ENCODE data around the gene CTSC.

The CTSC gene

DNA sequence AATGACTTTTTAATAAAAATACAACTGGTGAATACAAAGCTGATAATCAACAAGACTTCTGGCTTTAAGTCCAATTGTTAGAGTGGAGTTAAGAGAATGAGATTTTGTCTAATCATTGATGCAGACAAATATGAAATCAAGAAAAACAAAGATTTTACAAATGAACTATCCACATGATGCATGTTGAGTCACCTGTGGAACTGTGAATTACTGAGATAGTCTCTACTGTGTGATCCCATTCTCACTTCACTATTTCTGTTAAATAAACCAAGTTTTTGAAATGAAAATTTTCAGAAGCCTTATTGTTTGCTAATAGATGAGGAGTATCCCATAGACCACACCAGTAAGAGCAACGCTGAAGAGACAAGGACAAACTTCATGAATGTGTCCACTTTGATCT lies 8.4 kb upstream of the CTSC start:
- no peaks in the 10 kb centered on the region for H3K4me1 ChIP-seq (ENCODE audit: control insufficient read depth, insufficient read depth, low read length)
- no peak overlapping the region for H3K9ac ChIP-seq (ENCODE audit: low read length)
- H3K36me3 ChIP-seq (ENCODE audit: control insufficient read depth, insufficient read depth, low read length): no peaks in the 10 kb centered on the region
- H3K9me3 ChIP-seq (ENCODE audit: control insufficient read depth, low read length): no peaks in the 10 kb centered on the region
- no peaks in the 10 kb centered on the region for H3K27me3 ChIP-seq (ENCODE audit: control insufficient read depth, insufficient read depth, low read length)
- H3K4me3 ChIP-seq (ENCODE audit: low read length): no peak overlapping the region

DNA sequence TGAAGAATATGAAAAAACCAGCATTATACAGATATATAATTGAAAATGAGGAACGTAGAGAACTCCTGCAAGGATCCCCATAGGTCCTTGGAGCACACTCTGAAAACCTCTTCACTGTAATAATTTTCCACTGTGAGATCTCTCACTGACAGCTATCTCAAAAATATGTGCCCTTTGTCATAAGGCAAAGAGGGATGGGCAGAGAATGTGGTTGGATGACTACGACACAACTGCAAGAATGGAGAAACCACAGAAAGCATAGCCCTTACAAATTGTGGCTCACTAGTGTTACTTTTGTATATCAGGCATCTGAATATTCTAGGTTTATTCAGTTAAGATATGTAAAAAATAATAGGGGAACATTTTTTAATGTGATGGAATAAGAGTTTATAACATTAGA lies 7.9 kb upstream of the CTSC start:
- no peaks in the 10 kb centered on the region for H3K4me1 ChIP-seq (ENCODE audit: control insufficient read depth, insufficient read depth, low read length)
- H3K27me3 ChIP-seq (ENCODE audit: control insufficient read depth, insufficient read depth, low read length): no peaks in the 10 kb centered on the region

DNA sequence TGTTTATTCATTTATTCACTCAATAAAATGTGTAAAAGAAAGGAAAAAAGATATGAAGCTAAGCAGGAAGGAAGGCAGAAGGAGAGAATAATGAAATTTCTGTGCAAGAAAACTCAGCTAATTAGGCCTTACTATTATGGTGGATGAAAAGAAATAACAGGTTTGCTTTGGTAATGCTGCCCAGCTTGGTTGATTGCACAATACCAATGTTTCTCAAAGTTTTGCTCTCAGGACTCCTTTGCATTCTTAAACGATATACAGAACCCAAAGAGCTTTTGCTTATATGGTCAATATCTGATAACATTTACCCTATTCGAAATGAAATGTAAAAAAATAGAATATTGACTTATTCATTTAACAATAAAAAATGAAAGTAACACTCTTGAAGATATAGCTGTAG lies 7.3 kb upstream of the CTSC start:
- no peak overlapping the region for H3K4me3 ChIP-seq (ENCODE audit: low read length)
- no peaks in the 10 kb centered on the region for H3K9me3 ChIP-seq (ENCODE audit: control insufficient read depth, low read length)
- no peaks in the 10 kb centered on the region for H3K36me3 ChIP-seq (ENCODE audit: control insufficient read depth, insufficient read depth, low read length)
- H3K4me1 ChIP-seq (ENCODE audit: control insufficient read depth, insufficient read depth, low read length): no peaks in the 10 kb centered on the region
- no peak overlapping the region for H3K9ac ChIP-seq (ENCODE audit: low read length)
- no peaks in the 10 kb centered on the region for H3K27me3 ChIP-seq (ENCODE audit: control insufficient read depth, insufficient read depth, low read length)

More for the DNA sequence above, 7.9 kb upstream of the CTSC start:
- Histone ChIP-seq H3K9me3 (ENCODE audit: control insufficient read depth, low read length) (no peaks in the 10 kb centered on the region), H3K9ac (ENCODE audit: low read length) (no peak overlapping the region), H3K4me3 (ENCODE audit: low read length) (no peak overlapping the region), H3K36me3 (ENCODE audit: control insufficient read depth, insufficient read depth, low read length) (no peaks in the 10 kb centered on the region)

DNA sequence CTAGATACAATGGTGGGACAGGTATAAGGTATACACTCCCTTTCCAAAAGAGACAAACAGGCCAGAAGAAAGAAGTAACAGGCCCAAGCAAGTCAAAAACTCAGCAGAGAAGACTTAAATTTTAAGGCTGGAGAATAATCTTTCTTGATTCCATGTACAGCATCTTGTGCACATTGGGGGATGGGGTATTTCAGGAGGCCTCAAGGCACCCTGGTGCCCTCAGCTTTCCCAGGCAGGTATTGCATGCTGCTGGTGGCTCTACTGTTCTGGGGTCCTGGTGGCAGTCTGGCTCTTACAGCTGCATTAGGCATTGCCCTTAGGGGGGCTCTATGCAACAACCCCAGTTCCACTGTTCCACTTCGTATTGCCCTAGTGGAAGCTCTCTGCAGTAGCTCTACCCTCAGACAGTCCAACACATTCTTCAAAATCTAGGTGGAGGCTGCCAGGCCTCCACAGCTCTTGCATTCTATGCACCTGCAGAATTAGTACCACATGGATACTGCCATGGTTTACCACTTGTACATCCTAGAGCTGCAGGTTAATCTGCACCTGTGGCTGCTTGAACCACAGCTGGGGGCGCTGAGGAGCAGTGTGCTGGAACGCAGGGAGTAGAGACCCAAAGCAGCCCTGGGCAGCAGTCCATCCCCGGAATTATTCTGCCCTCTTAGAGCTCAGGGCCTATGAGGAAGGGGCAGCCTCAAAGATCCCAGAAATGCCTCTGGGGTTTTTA lies 4.2 kb upstream of the CTSC start:
- Histone ChIP-seq H3K4me1 (ENCODE audit: control insufficient read depth, insufficient read depth, low read length) (peaks cover 11% of the 10 kb centered on the region), H3K9ac (ENCODE audit: low read length) (no peak overlapping the region), H3K4me3 (ENCODE audit: low read length) (no peak overlapping the region), H3K36me3 (ENCODE audit: control insufficient read depth, insufficient read depth, low read length) (no peaks in the 10 kb centered on the region), H3K27me3 (ENCODE audit: control insufficient read depth, insufficient read depth, low read length) (no peaks in the 10 kb centered on the region), H3K9me3 (ENCODE audit: control insufficient read depth, low read length) (no peaks in the 10 kb centered on the region)

DNA sequence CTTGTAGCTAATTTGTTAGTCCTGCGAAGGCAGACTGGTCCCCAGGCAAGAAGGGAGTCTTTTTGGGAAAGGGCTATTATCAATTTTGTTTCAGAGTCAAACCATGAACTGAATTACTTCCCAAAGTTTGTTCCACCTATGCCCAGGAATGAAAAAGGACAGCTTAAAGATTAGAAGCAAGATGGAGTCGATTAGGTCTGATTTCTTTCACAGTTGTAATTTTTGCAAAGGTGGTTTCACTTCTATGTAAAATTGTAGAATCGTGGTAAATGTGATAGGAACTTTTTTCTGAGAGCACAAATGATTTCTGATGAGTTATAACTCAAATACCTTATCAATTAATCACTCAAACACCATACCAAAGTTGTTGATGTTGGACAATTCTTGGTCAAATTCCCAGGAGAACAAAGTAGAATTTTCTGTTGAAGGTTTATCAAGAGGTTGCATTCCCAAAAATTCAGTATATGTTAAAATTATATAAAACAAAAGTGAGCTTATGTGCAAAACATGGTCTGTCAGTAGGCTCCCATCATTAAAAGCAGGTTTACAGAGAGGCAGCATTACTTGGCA lies 2.9 kb upstream of the CTSC start:
- Histone ChIP-seq H3K27me3 (ENCODE audit: control insufficient read depth, insufficient read depth, low read length) (no peaks in the 10 kb centered on the region), H3K4me3 (ENCODE audit: low read length) (no peak overlapping the region), H3K9ac (ENCODE audit: low read length) (no peak overlapping the region), H3K36me3 (ENCODE audit: control insufficient read depth, insufficient read depth, low read length) (no peaks in the 10 kb centered on the region), H3K9me3 (ENCODE audit: control insufficient read depth, low read length) (no peaks in the 10 kb centered on the region), H3K4me1 (ENCODE audit: control insufficient read depth, insufficient read depth, low read length) (peaks cover 11% of the 10 kb centered on the region)

DNA sequence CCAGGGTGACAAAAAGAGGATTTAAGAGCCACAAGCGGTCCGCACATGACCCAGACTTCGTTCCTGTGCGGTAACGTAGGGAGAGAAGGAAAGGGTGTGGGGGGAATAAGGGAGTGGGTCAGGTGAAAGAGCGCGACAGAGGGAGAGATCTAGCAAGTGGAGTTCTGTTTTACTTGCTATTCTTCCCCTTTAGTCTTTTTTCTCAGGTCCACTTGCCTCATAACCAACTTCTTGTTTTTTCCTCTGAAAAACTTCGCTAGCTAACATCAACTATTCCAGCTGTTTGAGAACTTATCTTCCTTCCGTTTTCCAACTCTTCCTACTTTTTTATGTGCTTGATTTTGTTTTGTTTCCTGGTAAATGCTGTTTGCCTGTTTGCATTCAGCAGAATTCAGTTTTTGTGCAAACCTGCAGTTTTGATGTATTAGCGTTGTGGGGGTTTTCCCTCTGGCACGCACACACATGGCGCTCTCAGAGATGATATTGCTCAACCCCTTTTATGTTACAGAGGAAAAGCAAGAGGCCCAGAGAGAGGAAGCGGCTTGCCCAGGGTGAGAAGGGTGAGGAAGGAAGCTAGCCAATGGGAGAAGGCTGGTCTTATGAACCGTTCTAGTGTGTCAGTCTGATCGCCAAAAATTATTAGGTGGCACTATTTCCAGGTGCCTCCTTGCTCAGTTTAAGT lies 592 bp upstream of the CTSC start:
- Histone ChIP-seq H3K9ac (ENCODE audit: low read length) (peak overlapping the region; percentile 63), H3K4me3 (ENCODE audit: low read length) (peak overlapping the region; percentile 79), H3K27me3 (ENCODE audit: control insufficient read depth, insufficient read depth, low read length) (no peaks in the 10 kb centered on the region), H3K4me1 (ENCODE audit: control insufficient read depth, insufficient read depth, low read length) (peaks cover 11% of the 10 kb centered on the region), H3K36me3 (ENCODE audit: control insufficient read depth, insufficient read depth, low read length) (no peaks in the 10 kb centered on the region), H3K9me3 (ENCODE audit: control insufficient read depth, low read length) (no peaks in the 10 kb centered on the region)

DNA sequence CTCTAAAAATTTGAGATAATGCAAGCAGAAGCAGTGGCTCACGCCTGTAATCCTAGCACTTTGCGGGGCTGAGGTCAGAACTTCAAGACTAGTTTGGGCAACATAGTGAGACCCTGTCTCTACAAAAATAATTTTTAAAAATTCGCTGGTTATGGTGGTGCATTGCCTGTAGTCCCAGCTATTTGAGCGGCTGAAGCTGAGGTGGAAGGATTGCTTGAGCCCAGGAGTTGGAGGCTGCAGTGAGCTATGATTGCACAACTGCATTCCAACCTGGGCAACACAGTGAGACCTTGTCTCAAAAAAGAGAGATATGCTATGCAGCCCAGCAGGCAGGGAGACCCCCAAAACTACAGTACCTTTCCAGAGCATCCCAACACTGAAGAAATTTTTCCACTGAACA lies 2.3 kb downstream of the CTSC start:
- no peak overlapping the region for H3K4me3 ChIP-seq (ENCODE audit: low read length)
- H3K9me3 ChIP-seq (ENCODE audit: control insufficient read depth, low read length): no peaks in the 10 kb centered on the region
- no peak overlapping the region for H3K9ac ChIP-seq (ENCODE audit: low read length)
- H3K27me3 ChIP-seq (ENCODE audit: control insufficient read depth, insufficient read depth, low read length): no peaks in the 10 kb centered on the region
- no peaks in the 10 kb centered on the region for H3K36me3 ChIP-seq (ENCODE audit: control insufficient read depth, insufficient read depth, low read length)
- peaks cover 11% of the 10 kb centered on the region for H3K4me1 ChIP-seq (ENCODE audit: control insufficient read depth, insufficient read depth, low read length)

DNA sequence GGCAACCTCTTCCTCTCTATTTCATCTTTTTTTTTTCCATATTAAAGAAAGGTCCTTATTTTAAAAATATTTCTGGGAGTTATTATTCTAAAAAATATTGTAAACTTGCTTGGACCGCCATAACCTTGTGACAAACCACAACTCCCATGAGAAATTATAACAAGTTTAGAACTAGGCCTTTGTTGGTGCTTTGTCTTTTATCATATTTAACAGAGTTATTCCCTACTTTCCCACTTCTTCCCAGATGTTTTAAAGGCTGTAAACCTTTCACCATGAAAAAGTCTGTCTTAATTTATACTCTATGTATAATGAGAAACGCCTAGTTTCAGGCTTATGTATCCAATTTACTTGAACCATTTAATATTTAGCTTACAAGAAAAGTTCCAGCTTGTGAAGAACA lies 3.7 kb downstream of the CTSC start:
- H3K4me1 ChIP-seq (ENCODE audit: control insufficient read depth, insufficient read depth, low read length): peaks cover 9% of the 10 kb centered on the region
- no peak overlapping the region for H3K4me3 ChIP-seq (ENCODE audit: low read length)
- H3K9ac ChIP-seq (ENCODE audit: low read length): no peak overlapping the region
- no peaks in the 10 kb centered on the region for H3K27me3 ChIP-seq (ENCODE audit: control insufficient read depth, insufficient read depth, low read length)
- no peaks in the 10 kb centered on the region for H3K36me3 ChIP-seq (ENCODE audit: control insufficient read depth, insufficient read depth, low read length)
- H3K9me3 ChIP-seq (ENCODE audit: control insufficient read depth, low read length): no peaks in the 10 kb centered on the region

DNA sequence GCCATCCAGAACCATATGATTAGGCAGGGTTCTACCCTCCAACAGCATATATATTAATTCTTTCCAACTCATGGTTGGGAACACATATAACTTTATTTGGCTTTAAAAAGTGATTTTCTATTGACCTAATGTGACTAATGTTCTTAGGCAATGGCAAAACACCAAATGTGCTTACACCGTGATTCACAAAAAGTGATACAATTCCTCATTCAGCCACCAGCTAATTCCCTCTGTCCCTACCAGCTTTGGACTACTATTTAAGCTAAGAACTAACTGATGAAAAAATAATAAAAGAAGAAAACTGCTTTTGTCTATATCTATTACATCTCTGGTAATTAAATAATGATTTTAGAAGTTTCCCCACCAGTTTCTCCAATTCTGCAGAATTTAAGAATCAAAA lies 4.7 kb downstream of the CTSC start:
- H3K4me3 ChIP-seq (ENCODE audit: low read length): no peak overlapping the region
- no peaks in the 10 kb centered on the region for H3K9me3 ChIP-seq (ENCODE audit: control insufficient read depth, low read length)
- no peaks in the 10 kb centered on the region for H3K4me1 ChIP-seq (ENCODE audit: control insufficient read depth, insufficient read depth, low read length)
- no peak overlapping the region for H3K9ac ChIP-seq (ENCODE audit: low read length)
- no peaks in the 10 kb centered on the region for H3K36me3 ChIP-seq (ENCODE audit: control insufficient read depth, insufficient read depth, low read length)
- no peaks in the 10 kb centered on the region for H3K27me3 ChIP-seq (ENCODE audit: control insufficient read depth, insufficient read depth, low read length)

DNA sequence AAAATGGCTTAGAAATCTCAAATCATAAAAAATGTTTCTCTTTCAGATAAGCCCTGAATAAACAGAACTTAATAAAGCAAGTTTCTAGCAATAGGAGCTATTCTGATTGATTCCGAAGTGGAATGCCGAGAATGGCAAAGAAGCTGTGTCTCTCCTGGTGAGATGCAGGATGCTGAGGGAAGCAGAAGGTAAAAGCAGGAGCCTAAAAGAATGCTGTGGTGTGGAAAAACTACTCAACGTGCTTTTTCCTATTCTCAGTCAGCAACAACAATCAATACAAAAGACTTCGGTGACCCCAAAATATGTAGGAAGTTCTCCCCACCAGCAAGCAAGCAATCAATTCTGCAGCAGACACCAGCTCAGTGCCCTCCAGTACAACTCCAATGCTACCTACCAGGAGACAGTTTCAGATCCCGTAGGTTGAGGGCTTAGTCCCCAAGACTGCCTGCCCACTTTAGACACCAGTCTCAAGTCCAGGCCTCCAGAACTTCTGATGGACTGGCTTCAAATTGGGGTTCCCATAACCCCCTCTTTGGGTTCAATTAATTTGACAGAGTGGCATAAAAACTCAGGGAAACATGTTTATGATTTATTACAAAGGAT lies 6.6 kb downstream of the CTSC start:
- Histone ChIP-seq H3K9me3 (ENCODE audit: control insufficient read depth, low read length) (no peaks in the 10 kb centered on the region), H3K36me3 (ENCODE audit: control insufficient read depth, insufficient read depth, low read length) (no peaks in the 10 kb centered on the region), H3K4me1 (ENCODE audit: control insufficient read depth, insufficient read depth, low read length) (no peaks in the 10 kb centered on the region), H3K9ac (ENCODE audit: low read length) (no peak overlapping the region), H3K27me3 (ENCODE audit: control insufficient read depth, insufficient read depth, low read length) (no peaks in the 10 kb centered on the region), H3K4me3 (ENCODE audit: low read length) (no peak overlapping the region)

DNA sequence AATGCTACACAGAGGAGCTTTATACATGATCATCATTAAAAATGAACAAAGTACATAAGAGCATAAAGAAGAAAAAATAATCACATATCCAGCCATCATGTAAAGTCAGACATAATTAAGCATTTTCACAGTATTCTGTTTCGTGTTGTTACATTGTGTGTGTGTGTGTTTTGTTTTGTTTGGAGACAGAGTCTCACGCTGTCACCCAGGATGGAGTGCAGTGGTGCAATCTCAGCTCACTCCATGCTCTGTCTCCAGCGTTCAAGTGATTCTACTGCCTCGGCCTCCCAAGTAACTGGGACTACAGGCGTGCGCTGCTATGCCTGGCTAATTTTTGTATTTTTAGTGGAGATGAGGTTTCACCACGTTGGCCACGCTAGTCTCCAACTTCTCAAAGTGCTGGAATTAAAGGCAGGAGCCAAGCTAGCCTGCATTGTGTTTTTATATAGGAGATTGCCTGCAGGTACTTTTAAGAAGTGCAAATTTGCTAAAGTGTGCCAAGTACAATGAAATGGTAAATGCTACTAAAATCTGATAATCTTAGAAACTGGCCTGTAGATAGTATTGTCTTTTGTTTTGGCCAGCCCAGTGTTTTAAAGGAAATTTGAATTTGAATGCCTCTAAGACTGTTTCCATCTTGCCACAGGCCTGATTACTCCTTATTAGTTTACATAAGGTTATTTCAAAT lies 7.8 kb downstream of the CTSC start:
- Histone ChIP-seq H3K9me3 (ENCODE audit: control insufficient read depth, low read length) (no peaks in the 10 kb centered on the region), H3K9ac (ENCODE audit: low read length) (no peak overlapping the region), H3K27me3 (ENCODE audit: control insufficient read depth, insufficient read depth, low read length) (no peaks in the 10 kb centered on the region), H3K4me3 (ENCODE audit: low read length) (no peak overlapping the region), H3K4me1 (ENCODE audit: control insufficient read depth, insufficient read depth, low read length) (no peaks in the 10 kb centered on the region), H3K36me3 (ENCODE audit: control insufficient read depth, insufficient read depth, low read length) (no peaks in the 10 kb centered on the region)

All from mucosa of stomach (tissue), 1 donor.